IMR-90 (cell line): ENCODE results near the gene TMEM52. TPM values are rescaled to one million over a fixed set of nuclear protein-coding genes. Genes with fewer than 3 reads are reported as not detected.
A peak's percentile ranks its signal among the peaks of the same experiment; 100 is the strongest.

Experiments
- ATAC-seq: fragments of 200-7000 bp; cut with Tn5 transposase; 2 replicates; pipeline ENCODE4 v1.9.1; 2020; ENCODE audit warnings: low read depth, mild to moderate bottlenecking, moderate library complexity
- BruUV-seq: library from RNA; stranded (reverse); fragments of 400-500 nt; replicated peaks from 2 replicates; lab custom pipeline; 2021; lab: Mats Ljungman, UMichigan
- CTCF ChIA-PET: fragments of 300-600 bp; formaldehyde crosslinking; extraction: SDS; loops from one replicate; lab custom pipeline; 2021; ENCODE audit warnings: antibody characterized with exemption; lab: Yijun Ruan, JAX
- POLR2A ChIA-PET: fragments of 300-600 bp; sonication (Branson Sonifier 250); formaldehyde crosslinking; loops from one replicate; lab custom pipeline; 2022; ENCODE audit warnings: antibody characterized with exemption; ENCODE audit not compliant: unreplicated experiment; lab: Charles Lee
- DNase-seq: peaks from one replicate; pipeline ENCODE4 v3.0.0; 2013
- H2AFZ ChIP-seq: replicated peaks from 2 replicates; pipeline ENCODE3; 2013; ENCODE audit warnings: low read length, mild to moderate bottlenecking; ENCODE audit not compliant: poor library complexity
- H2AK5ac ChIP-seq: 2 replicates; pipeline ENCODE4 v1.6.1; 2013; ENCODE audit warnings: low read depth, low read length, inconsistent platforms
- H2AK9ac ChIP-seq: replicated peaks from 2 replicates; pipeline ENCODE3; 2013; ENCODE audit warnings: mild to moderate bottlenecking, low read depth, low read length, moderate library complexity; ENCODE audit not compliant: poor library complexity
- H2BK120ac ChIP-seq: 2 replicates; pipeline ENCODE4 v1.6.1; 2013; ENCODE audit warnings: low read depth, low read length, inconsistent platforms
- H2BK15ac ChIP-seq: 3 replicates; pipeline ENCODE4 v1.6.1; 2013; ENCODE audit warnings: low read depth, low read length, inconsistent platforms
- H2BK20ac ChIP-seq: 2 replicates; pipeline ENCODE4 v1.6.1; 2013; ENCODE audit warnings: low read depth, mild to moderate bottlenecking, inconsistent platforms, low read length, moderate library complexity
- H2BK5ac ChIP-seq: 2 replicates; pipeline ENCODE4 v1.6.1; 2013; ENCODE audit warnings: mild to moderate bottlenecking, low read depth, low read length, inconsistent platforms; ENCODE audit not compliant: poor library complexity, severe bottlenecking
- H3K14ac ChIP-seq: replicated peaks from 2 replicates; pipeline ENCODE4 v1.6.1; 2013; ENCODE audit warnings: low read depth, low read length, inconsistent platforms
- H3K18ac ChIP-seq: 2 replicates; pipeline ENCODE4 v1.6.1; 2013; ENCODE audit warnings: low read depth, low read length, control low read depth
- H3K23ac ChIP-seq: 2 replicates; pipeline ENCODE4 v1.6.1; 2013; ENCODE audit warnings: low read depth, low read length, inconsistent platforms
- H3K27ac ChIP-seq: 2 replicates; pipeline ENCODE4 v1.5.1; 2013; ENCODE audit warnings: mild to moderate bottlenecking, control low read depth, low read length; ENCODE audit not compliant: insufficient read depth
- H3K27me3 ChIP-seq: 2 replicates; pipeline ENCODE4 v1.6.1; 2013; ENCODE audit warnings: low read length; ENCODE audit not compliant: control insufficient read depth, insufficient read depth
- H3K36me3 ChIP-seq: 2 replicates; pipeline ENCODE4 v1.6.1; 2013; ENCODE audit warnings: low read length, mixed read lengths; ENCODE audit not compliant: control insufficient read depth, insufficient read depth
- H3K4ac ChIP-seq: 2 replicates; pipeline ENCODE4 v1.6.1; 2013; ENCODE audit warnings: low read depth, low read length, inconsistent platforms
- H3K4me1 ChIP-seq: 2 replicates; pipeline ENCODE4 v1.6.1; 2013; ENCODE audit warnings: low read length, mixed read lengths; ENCODE audit not compliant: control insufficient read depth, insufficient read depth
- H3K4me2 ChIP-seq: 2 replicates; pipeline ENCODE4 v1.6.1; 2013; ENCODE audit warnings: low read depth, mild to moderate bottlenecking, control low read depth, low read length, moderate library complexity
- H3K4me3 ChIP-seq: 2 replicates; pipeline ENCODE4 v1.5.1; 2013; ENCODE audit warnings: low read depth, mild to moderate bottlenecking, control low read depth, low read length, moderate library complexity; ENCODE audit not compliant: insufficient read depth
- H3K56ac ChIP-seq: 2 replicates; pipeline ENCODE4 v1.6.1; 2013; ENCODE audit warnings: low read length, inconsistent platforms; ENCODE audit not compliant: insufficient read depth; ENCODE audit errors: extremely low read depth
- H3K79me1 ChIP-seq, 2 experiments: 2 replicates each; pipeline ENCODE4 v1.6.1; 2013; ENCODE audit warnings: low read length in 2 of 2, inconsistent platforms in 1 of 2, low read depth in 1 of 2
- H3K9ac ChIP-seq: 2 replicates; pipeline ENCODE4 v1.6.1; 2013; ENCODE audit warnings: low read depth, low read length, control low read depth
- H3K9me1 ChIP-seq: 2 replicates; pipeline ENCODE4 v1.6.1; 2013; ENCODE audit warnings: low read length, inconsistent platforms; ENCODE audit not compliant: insufficient read depth
- H3K9me3 ChIP-seq: 2 replicates; pipeline ENCODE4 v1.6.1; 2013; ENCODE audit warnings: low read length; ENCODE audit not compliant: control insufficient read depth, insufficient read depth
- H4K20me1 ChIP-seq: 2 replicates; pipeline ENCODE4 v1.6.1; 2013; ENCODE audit warnings: low read length, inconsistent platforms; ENCODE audit not compliant: insufficient read depth
- H4K5ac ChIP-seq: 2 replicates; pipeline ENCODE4 v1.6.1; 2013; ENCODE audit warnings: mild to moderate bottlenecking, low read depth, low read length, control low read depth
- H4K8ac ChIP-seq, 2 experiments: 2 replicates each; pipeline ENCODE4 v1.6.1; 2013; ENCODE audit warnings: low read depth in 2 of 2, low read length in 2 of 2, control low read depth in 1 of 2, inconsistent platforms in 1 of 2
- H4K91ac ChIP-seq: 2 replicates; pipeline ENCODE4 v1.6.1; 2013; ENCODE audit warnings: low read depth, low read length, inconsistent platforms; ENCODE audit not compliant: insufficient read depth
- CHD1 ChIP-seq: IDR thresholded peaks from 2 replicates; pipeline ENCODE4 v1.6.1; 2012; ENCODE audit warnings: low read depth, low read length, improper control_type of control experiment
- MXI1 ChIP-seq: IDR thresholded peaks from 2 replicates; pipeline ENCODE4 v1.6.1; 2012; ENCODE audit warnings: low read depth, mild to moderate bottlenecking, low read length, moderate library complexity, borderline replicate concordance
- POLR2A ChIP-seq: IDR thresholded peaks from 2 replicates; pipeline ENCODE4 v1.6.1; 2012; ENCODE audit warnings: mild to moderate bottlenecking, low read depth, low read length
- WGBS, 2 experiments: methylation state at CpG; one replicate each; pipeline versions ENCODE4 v1.1.5 to v1.1.7; 2013; ENCODE audit warnings: missing lambda C conversion rate in 2 of 2; ENCODE audit not compliant: insufficient read length in 1 of 2; ENCODE audit errors: extremely low coverage in 2 of 2; 5-methylcytosine and 5-hydroxymethylcytosine counted together
- dilution Hi-C: fragments of 300-500 bp; cut with HindIII; formaldehyde crosslinking; loops from one replicate; pipeline ENCODE4 v1.14.3; 2018; ENCODE audit warnings: low sequenced_read_pairs; ENCODE audit not compliant: unreplicated experiment
- in situ Hi-C: fragments of 300-500 bp; cut with MboI; formaldehyde crosslinking; loops from 3 replicates; pipeline ENCODE4 v1.14.3; 2019; ENCODE audit warnings: low sequenced_read_pairs, inconsistent platforms, mixed read lengths
- intact Hi-C: fragments of 100-400 bp; cut with micrococcal nuclease; formaldehyde crosslinking; loops from 2 replicates; pipeline ENCODE4 v1.10.0; 2022
- polyA plus RNA-seq, 3 experiments: library from polyadenylated mRNA; depleted of rRNA; stranded (reverse); fragments of >200 nt; gene quantifications; 2 replicates each; pipeline ENCODE4 v1.2.3, GENCODE V29; 2012; ENCODE audit warnings: low replicate concordance in 1 of 3
- total RNA-seq: library from RNA; depleted of rRNA; stranded (reverse); fragments of >200 nt; gene quantifications from 2 replicates; pipeline ENCODE4 v1.2.3, GENCODE V29; 2012

TMEM52 gene
- total and polyA plus RNA-seq, 2 of the 4 experiments (the other 2 are of a cell fraction): 0.54 to 1.3 TPM

DNA sequence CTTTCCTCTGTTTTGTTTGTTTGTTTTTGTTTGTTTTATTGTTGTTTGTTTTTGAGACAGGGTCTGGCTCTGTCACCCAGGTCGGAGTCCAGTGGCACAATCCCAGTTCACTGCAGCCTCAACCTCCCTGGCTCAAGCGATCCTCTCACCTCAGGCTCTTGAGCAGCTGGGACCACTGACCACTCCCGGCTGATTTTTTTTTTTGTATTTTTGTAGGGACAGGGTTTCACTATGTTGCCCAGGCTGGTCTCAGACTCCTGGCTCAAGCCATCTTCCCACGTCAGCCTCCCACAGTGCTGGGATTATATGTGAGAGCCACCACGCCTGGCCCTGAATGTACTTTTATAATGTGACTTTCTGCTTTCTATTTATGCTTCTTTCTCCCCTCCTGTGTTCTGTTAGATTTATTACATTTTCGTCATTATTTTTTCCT, 9.0 kb downstream of the TMEM52 start:
- no peak overlapping the region for H2BK5ac ChIP-seq
- H4K8ac ChIP-seq: peak overlapping the region; percentile 55 to 84; a peak in 2 of 4 replicates
- TF ChIP-seq POLR2A (no peak), CHD1 (no peak), MXI1 (no peak)
- no peaks in the 10 kb centered on the region for H3K36me3 ChIP-seq
- no peaks in the 10 kb centered on the region for H3K9me3 ChIP-seq
- in situ Hi-C loops: no loop called here
- no peak overlapping the region for H2BK15ac ChIP-seq
- no peak overlapping the region for H3K56ac ChIP-seq
- H3K27me3 ChIP-seq: no peaks in the 10 kb centered on the region; the same call in 1 of the 2 replicates
- no peak overlapping the region for H3K4me3 ChIP-seq
- peaks cover 6% of the 10 kb centered on the region; the same call in 1 of the 2 replicates for H4K20me1 ChIP-seq
- H3K27ac ChIP-seq: no peak overlapping the region
- intact Hi-C loops: no loop called here
- no peak overlapping the region for H3K23ac ChIP-seq
- peak overlapping the region; percentile 77 for H2AK5ac ChIP-seq
- no peak overlapping the region for H3K14ac ChIP-seq
- H2AFZ ChIP-seq: peak overlapping the region; percentile 88
- no TSS peak for BruUV-seq
- dilution Hi-C loops: no loop called here
- H2BK120ac ChIP-seq: no peak overlapping the region
- peak overlapping the region; percentile 96 for H2AK9ac ChIP-seq
- ChIA-PET CTCF (no interaction called here), POLR2A (no interaction called here)
- H4K91ac ChIP-seq: 0 out of 2 replicates have a peak overlapping the region, but pooled peaks have one; percentile 26
- peak overlapping the region; percentile 88 for H3K4ac ChIP-seq
- peaks cover 2% of the 10 kb centered on the region; the same call in 1 of the 2 replicates for H3K9me1 ChIP-seq
- WGBS, 2 experiments: 80% methylated on average over 1 of the region's 6 CpGs; no CpG with 5 or more reads in 1 of the 2 experiments
- no peak overlapping the region for H4K5ac ChIP-seq
- H3K4me2 ChIP-seq: no peak overlapping the region
- peaks cover 0 to 30% of the 10 kb centered on the region in 2 experiments; a peak in 2 of 4 replicates for H3K79me1 ChIP-seq
- no peak overlapping the region for H2BK20ac ChIP-seq
- peaks cover 4% of the 10 kb centered on the region for H3K4me1 ChIP-seq
- no peak overlapping the region for H3K18ac ChIP-seq
- DNase-seq (no peak), ATAC-seq (no peak)
- H3K9ac ChIP-seq: no peak overlapping the region
